Measurements from ENCODE around the gene SEL1L3. TPM values are rescaled to one million over a fixed set of nuclear protein-coding genes. Genes with fewer than 3 reads are reported as not detected.

Gene SEL1L3
- total and polyA plus RNA-seq, 2 of the 13 experiments (the other 11 are each of a cell fraction or from before 2014, with no cell fraction given) = 0.28 to 1.1 TPM

- H3K27me3 ChIP-seq (ENCODE audit: control insufficient read depth in 1 of 2, insufficient read depth in 2 of 2, low read length in 2 of 2) = no peaks in the 10 kb centered on the region; a peak in 1 of 5 replicates
- H3K9ac ChIP-seq (ENCODE audit: insufficient read depth, low read depth, low read length) = no peak overlapping the region
- DNase-seq (ENCODE audit: low spot score) = no peak
- no peak for FAIRE-seq
- in situ Hi-C loops (cut with HindIII; ENCODE audit: extremely low pct_ligation_motif_present, low pct_unique_long_range_greater_than_20kb) (no loop called here), intact Hi-C loops (cut with micrococcal nuclease; ENCODE audit: unreplicated experiment) (no loop called here)
- no peaks in the 10 kb centered on the region for H3K79me2 ChIP-seq (ENCODE audit: insufficient read depth, low read length)
- no peaks in the 10 kb centered on the region for H4K20me1 ChIP-seq (ENCODE audit: insufficient read depth, low read length)
- no peaks in the 10 kb centered on the region for H3K36me3 ChIP-seq (replicated peaks in 1 of 2; ENCODE audit: control insufficient read depth in 1 of 2, insufficient read depth in 2 of 2, low read length in 2 of 2)
- 23% methylated on average over 4 of the region's 4 CpGs for WGBS (ENCODE audit: low lambda C conversion rate)
- no peaks in the 10 kb centered on the region for H3K4me1 ChIP-seq (ENCODE audit: insufficient read depth, low read length)
- H3K4me2 ChIP-seq (ENCODE audit: low read depth, low read length) = no peak overlapping the region
- H2AFZ ChIP-seq (ENCODE audit: low read length) = no peak overlapping the region
- no peaks in the 10 kb centered on the region for H3K9me3 ChIP-seq (ENCODE audit: low read length)
- ChIA-PET POLR2A (no interaction called here), CTCF (ENCODE audit: low intra/inter-chr PET ratio, low total read pairs) (no interaction called here)
- no peak for TF ChIP-seq PHF5A (CRISPR knock-in tag; IDR thresholded peaks at IDR 0.05; ENCODE audit: low read depth, unreplicated experiment)
- no peak for TF ChIP-seq ZNF646 (CRISPR knock-in tag; IDR thresholded peaks at IDR 0.05)
- TF ChIP-seq ZNF703 (CRISPR knock-in tag; IDR thresholded peaks at IDR 0.05; ENCODE audit: borderline replicate concordance) = no peak
- no peak for TF ChIP-seq ZNF75D (CRISPR knock-in tag; IDR thresholded peaks at IDR 0.05; ENCODE audit: borderline replicate concordance)
- no peak for TF ChIP-seq NR2F1 (CRISPR knock-in tag; IDR thresholded peaks at IDR 0.05)
- TF ChIP-seq ZNF44 (CRISPR knock-in tag; IDR thresholded peaks at IDR 0.05) = no peak
- TF ChIP-seq YY1 (IDR thresholded peaks at IDR 0.05; ENCODE audit: insufficient read depth, insufficient replicate concordance, low read depth, low read length) = no peak
- TF ChIP-seq ZBTB7B (CRISPR knock-in tag; IDR thresholded peaks at IDR 0.05) = no peak
- no peak for TF ChIP-seq NRL (CRISPR knock-in tag; IDR thresholded peaks at IDR 0.05; ENCODE audit: borderline replicate concordance)
- no peak for TF ChIP-seq ZNF557 (CRISPR knock-in tag; IDR thresholded peaks at IDR 0.05)
- TF ChIP-seq ZNF235 (CRISPR knock-in tag; IDR thresholded peaks at IDR 0.05; ENCODE audit: borderline replicate concordance) = no peak
- no peak for TF ChIP-seq ZBTB1 (CRISPR knock-in tag; IDR thresholded peaks at IDR 0.05; ENCODE audit: borderline replicate concordance)
- TF ChIP-seq TCF7 (IDR thresholded peaks at IDR 0.05; ENCODE audit: low read depth) = no peak
- no peak for TF ChIP-seq HOXA9 (CRISPR knock-in tag; IDR thresholded peaks at IDR 0.05; ENCODE audit: borderline replicate concordance)
- TF ChIP-seq SMARCC2 (IDR thresholded peaks at IDR 0.05) = no peak
- no peak for TF ChIP-seq MTA3 (CRISPR knock-in tag; IDR thresholded peaks at IDR 0.05)
- TF ChIP-seq, protein P1, sequence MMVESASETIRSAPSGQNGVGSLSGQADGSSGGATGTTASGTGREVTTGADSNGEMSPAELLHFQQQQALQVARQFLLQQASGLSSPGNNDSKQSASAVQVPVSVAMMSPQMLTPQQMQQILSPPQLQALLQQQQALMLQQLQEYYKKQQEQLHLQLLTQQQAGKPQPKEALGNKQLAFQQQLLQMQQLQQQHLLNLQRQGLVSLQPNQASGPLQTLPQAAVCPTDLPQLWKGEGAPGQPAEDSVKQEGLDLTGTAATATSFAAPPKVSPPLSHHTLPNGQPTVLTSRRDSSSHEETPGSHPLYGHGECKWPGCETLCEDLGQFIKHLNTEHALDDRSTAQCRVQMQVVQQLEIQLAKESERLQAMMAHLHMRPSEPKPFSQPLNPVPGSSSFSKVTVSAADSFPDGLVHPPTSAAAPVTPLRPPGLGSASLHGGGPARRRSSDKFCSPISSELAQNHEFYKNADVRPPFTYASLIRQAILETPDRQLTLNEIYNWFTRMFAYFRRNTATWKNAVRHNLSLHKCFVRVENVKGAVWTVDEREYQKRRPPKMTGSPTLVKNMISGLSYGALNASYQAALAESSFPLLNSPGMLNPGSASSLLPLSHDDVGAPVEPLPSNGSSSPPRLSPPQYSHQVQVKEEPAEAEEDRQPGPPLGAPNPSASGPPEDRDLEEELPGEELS (CRISPR knock-in tag; IDR thresholded peaks at IDR 0.05) = no peak
- H3K27ac ChIP-seq (ENCODE audit: extremely low read length, insufficient read depth, low read length) = no peak overlapping the region
- BruUV-seq (replicated peaks) = no TSS peak
- ATAC-seq = no peak
- H3K4me3 ChIP-seq (replicated peaks in 1 of 3; ENCODE audit: insufficient read depth in 1 of 3, low read depth in 2 of 3, low read length in 3 of 3) = no peak overlapping the region
Measured at GRCh38 chr4:25700661-25701060, 162.1 kb downstream of the SEL1L3 start.

Measured in HepG2 (cell line).